C4-2B (cell line): ENCODE results near the gene DCP1B.

Source experiments
- H3K27ac ChIP-seq: fragments of 450-650 bp; 2 replicates; pipeline ENCODE4 v1.5.1; 2017
- ZFX ChIP-seq: fragments of 450-650 bp; IDR thresholded peaks from 2 replicates; pipeline ENCODE4 v1.6.1; 2017
- TF ChIP-seq, protein P1 (sequence below): fragments of 450-650 bp; conservative IDR thresholded peaks from 2 replicates; pipeline ENCODE4 v1.5.1; 2017; ENCODE audit warnings: mild to moderate bottlenecking

Gene DCP1B

DNA sequence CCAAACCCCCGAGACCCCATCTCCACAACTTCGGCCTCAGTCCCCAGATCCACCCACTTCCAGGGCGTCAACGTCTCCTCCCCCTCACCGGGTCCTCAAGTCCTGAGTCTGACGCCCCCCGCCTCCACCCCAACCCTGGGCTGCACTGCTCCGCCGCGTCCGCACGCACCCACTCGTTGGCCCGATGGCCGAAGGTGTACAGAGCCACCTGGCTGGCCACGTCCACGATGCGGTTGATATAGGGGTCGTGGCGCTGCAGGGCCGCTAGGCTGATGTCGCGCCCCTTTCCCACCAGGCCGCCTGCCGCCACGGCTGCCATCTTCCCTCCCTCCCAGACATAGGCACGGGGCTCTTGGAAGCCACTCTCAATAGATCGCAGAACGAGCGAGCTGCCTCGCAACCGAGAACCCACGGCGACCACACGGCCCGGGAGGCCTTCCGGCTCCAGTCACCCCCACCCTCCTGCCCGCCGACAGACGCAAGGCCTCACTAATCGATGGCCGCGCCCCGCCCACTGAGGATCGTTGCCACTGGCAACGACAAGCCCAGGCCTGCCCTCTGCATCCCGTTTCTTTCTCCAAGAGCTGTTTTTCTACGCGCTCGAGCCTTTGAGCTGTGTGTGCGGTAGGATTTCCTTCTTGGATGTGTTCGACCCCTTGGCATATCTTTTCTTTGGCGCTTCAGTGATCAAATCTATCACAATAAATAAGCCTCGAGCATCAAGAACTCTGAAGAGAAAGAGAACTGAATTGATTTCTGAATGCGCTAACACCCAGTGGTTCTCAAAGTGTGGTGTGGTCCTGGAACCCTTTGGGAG, at the start of gene DCP1B:
Gene DCP1B (minus strand): TSS at position 345 of the 817 bp plus-strand sequence. CDS start 26 bp downstream, at position 319.
- peak within 1 kb of the TSS; percentile 94 for H3K27ac ChIP-seq
- TF ChIP-seq ZFX = peak; percentile 79
- TF ChIP-seq, protein P1, sequence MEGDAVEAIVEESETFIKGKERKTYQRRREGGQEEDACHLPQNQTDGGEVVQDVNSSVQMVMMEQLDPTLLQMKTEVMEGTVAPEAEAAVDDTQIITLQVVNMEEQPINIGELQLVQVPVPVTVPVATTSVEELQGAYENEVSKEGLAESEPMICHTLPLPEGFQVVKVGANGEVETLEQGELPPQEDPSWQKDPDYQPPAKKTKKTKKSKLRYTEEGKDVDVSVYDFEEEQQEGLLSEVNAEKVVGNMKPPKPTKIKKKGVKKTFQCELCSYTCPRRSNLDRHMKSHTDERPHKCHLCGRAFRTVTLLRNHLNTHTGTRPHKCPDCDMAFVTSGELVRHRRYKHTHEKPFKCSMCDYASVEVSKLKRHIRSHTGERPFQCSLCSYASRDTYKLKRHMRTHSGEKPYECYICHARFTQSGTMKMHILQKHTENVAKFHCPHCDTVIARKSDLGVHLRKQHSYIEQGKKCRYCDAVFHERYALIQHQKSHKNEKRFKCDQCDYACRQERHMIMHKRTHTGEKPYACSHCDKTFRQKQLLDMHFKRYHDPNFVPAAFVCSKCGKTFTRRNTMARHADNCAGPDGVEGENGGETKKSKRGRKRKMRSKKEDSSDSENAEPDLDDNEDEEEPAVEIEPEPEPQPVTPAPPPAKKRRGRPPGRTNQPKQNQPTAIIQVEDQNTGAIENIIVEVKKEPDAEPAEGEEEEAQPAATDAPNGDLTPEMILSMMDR = no peak

DNA sequence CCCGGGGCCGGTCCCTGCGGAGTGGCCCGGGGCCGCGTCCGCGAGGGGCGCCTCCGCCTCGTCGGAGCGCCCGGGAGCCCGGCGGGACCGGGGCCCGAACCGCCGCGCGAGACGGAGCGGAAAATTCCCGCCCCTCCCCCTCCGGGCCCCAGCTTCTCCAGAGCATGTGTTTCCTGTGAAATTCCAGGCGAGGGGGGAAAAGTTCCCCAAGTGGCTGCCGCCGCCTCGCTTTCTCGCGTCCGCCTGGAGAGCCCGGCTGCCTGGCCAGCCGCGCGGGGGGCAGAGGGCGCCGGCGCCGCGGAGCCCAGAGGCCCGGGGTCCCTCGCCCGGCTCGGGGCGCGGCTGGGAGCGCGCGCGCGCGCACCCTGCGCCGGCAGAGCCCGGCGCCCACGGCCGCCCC, 49.4 kb upstream of the DCP1B start:
- no peak overlapping the region for H3K27ac ChIP-seq
- TF ChIP-seq ZFX = no peak
- TF ChIP-seq, protein P1 = no peak

DNA sequence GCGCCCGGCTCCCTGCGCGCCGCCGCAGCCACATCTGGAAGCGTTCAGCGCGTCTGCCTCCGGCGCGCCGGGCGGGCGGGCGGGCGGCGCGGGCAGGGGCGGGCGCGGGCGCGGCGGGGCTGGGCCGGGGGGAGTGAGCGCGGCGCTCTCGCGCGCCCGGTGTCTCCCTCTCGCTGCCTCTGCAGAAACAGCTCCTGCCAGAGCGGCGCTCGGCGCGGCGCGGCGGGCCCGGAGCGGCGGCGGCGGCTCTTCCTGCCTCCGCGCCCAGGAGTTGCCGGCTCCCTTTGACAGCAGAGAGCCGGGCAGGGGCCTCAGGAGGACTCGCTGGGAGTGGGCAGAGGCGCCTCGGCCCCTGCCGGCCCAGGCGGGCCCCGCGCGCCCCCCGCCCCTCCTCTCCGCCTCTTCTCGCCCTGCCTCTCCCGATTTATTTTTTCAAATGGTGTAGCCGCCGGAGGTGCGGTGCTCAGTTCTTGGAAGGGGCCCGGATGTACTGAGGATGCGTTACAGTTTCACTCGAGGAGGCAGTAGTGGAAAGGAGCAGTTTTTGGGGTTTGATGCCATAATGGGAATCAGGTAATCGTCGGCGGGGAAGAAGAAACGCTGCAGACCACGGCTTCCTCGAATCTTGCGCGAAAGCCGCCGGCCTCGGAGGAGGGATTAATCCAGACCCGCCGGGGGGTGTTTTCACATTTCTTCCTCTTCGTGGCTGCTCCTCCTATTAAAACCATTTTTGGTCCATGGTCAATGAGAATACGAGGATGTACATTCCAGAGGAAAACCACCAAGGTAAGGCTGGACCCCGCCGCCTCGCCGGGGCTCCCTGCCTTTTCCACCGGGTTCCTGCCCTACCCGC, 48.8 kb upstream of the DCP1B start, which contains the start of gene CACNA1C:
Gene CACNA1C (plus strand): TSS at position 162 of the 853 bp plus-strand sequence. CDS start 576 bp downstream, at position 738.
- H3K27ac ChIP-seq = no peak within 1 kb of the TSS
- TF ChIP-seq, protein P1 = peak; percentile 15; the same call in 1 of the 2 replicates
- TF ChIP-seq ZFX = no peak

DNA sequence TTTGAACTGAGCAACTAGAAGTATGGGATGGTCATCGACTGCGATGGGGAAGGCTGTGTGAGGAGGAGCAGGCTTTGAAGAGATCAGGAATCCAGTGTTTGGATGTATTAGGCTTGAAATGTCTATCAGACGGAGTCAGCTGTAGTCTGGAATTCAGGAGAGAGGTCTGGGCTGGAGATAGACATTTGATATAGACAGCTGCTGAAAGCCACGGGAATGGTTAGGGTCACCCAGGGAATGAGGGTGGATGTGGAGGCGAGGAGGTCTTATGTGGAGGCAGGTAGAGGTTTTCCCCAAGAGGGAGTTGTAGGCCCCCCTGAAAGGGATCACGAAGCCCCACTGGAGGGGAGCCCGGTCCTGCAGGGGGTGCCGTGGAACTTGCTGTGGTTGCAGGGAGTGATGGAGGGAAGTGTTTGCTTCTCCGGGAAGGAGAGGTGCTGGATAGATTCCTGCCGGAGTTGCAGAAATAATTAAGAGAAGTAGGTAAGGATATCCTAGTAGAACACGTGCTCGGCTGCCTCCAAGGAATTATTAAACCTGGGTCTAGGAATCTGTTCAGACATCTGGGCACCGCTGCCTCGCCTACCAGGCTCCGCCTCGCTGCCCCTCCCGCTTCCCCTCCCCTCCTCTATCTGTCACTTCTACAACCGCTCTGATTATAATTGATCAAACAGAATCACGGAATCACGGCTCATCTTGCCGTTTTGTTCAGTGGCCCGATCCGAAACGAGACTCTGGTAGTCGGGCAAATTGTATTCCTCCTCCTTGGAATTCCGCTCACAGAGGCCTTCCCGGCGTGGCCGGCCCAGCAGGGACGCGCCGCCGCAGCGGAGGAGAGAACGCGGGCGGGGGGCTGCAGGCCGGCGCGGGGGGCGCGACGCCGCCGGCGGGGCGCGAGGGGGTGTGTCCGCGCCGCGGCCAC, 47.7 kb upstream of the DCP1B start:
- H3K27ac ChIP-seq = no peak overlapping the region
- no peak for TF ChIP-seq ZFX
- TF ChIP-seq, protein P1 = no peak

DNA sequence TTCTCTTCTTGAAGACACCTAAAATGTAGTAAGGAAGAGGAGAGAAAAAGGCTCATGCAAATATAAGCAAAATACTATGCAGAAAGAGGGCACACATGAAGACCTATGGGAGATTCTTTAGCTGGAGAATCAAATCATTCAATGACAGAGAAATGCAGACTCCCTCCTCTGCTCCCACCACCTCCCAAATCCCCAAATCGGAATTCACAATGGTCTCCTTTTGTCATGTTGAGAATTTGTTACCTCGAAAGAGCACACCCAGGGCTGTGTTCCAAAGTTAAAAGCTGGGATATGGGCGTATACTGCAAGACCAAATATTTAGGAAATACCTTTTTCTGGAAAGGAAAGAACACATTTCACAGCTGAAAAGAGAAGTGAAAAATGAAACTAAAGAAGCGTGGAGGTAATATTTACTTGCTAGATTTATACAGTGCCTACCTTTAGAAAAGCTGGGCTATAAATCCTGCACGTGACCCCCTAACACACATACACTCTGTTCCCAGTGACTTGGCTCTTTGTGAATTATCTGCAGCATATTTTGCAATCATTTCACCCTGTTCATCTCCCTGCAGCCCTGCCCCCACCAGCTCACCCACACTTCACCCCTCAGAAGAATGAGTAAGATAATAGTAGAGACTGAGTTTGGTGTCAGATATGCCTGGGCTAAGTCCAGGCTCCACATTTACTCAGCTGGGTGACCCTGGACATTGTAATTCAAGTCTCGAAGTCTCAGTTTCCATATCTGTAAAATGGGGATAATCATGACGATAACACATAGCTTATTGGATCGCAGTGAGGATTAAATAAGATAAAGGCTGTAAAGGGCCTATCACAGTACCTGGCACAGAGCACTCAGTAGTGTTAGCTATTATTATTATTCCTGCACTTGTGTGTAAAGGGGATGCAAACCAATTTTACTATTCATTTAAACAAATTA, 45.6 kb upstream of the DCP1B start:
- no peak overlapping the region for H3K27ac ChIP-seq
- TF ChIP-seq, protein P1 = no peak
- TF ChIP-seq ZFX = no peak

DNA sequence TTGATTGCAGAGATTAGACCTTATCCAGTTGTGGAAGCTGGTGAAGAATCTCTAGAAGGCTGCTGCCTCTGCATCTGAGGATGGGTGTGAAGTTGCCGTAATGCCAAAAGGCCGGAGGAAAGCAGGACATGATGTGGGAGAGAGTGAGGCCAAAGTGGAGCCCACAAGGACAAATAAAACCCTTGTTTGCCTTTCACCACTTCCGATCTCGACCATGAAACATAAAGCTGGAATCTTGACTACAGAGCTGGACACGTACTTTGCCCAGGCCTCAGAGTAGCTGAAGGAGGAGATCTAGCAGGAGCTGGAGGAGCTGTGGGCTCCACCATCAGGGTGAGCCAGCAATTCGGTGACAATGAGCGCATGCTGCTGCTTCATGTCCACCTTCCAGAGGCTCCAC, 43.5 kb upstream of the DCP1B start:
- no peak overlapping the region for H3K27ac ChIP-seq
- TF ChIP-seq ZFX = no peak
- TF ChIP-seq, protein P1 = no peak
